COLO668 (cell line): Measurements from ENCODE around the gene ARHGAP15.

Experiments used
- DNase-seq: peaks from one replicate; lab custom pipeline; 2025; ENCODE audit not compliant: unreplicated experiment; lab: John Stamatoyannopoulos, UW

Gene ARHGAP15

DNA sequence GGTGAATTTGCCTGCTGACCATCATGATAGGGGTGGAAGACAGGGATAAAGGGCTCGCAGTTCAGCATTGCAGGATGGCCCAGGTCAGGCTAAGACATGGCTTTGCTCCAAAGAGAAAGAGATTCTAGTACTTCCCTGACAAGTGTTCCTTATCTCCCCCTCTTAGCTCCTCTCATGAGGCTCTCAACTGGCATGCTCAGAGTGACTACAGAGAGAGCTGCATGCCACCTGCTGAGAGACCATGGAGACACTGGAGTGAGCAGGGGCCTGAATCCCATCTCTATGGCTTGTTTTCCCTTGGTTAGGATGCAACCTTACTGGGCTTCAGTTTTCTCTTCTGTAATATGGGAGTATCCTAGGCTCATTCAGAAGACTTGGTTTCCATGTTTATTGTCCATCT lies 94.3 kb downstream of the ARHGAP15 start:
- DNase-seq, result no peak

DNA sequence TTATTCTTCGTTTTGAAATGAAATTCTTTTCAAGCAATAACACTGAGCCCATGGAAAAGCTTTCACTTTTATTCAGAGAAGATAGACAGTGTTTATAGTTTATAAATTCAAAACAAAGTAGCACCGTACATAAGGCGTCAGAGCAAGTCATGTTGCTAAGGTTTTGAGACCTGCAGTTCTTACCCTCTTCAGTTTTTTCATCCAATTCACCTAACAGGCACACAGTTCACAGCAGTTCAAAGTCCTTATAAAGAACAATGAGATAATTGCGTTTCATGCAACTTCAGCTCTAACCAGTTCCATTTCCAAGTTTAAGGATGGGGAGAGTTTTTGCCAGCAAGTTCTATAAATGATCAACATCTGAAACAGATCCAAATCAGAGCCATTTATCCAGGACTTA lies 96.7 kb downstream of the ARHGAP15 start:
- no peak for DNase-seq

DNA sequence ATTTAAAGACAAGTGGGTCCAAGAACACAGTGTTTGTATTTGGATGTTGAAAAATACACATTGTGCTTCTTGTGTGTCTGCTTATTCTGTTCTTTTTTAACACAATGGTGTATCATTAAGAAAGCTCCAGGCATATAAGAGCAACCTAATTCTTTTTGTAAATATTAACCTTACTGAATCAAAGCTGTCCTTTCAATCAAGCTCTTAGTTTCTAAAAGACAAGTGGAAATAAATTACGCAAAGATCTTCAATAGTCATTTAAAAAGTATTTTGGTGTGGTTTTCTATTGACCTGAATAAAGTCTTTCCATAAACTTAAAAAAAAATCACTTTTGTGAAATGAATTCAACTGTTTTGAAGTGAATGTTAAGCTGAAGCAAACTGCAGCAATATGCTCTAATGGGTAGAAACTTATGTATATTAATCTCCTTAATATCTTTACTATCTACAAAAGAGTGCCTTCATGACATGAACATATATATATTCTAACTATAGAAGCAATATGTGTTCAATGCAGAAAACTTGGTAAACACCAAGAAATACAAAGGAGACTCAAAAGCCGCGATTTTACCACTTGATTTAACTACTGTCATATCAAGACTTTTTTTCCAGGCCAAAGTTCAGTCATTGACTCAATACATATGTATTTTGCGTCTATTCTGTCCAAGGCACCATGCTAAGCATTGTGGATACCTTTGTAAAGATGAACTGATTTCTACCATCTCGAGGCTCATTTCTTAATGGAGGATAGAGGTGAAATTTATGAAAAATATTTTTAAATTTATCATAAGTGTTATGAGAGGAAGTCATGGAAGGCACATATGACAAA lies 97.7 kb downstream of the ARHGAP15 start:
- no peak for DNase-seq

- no peak for DNase-seq
These were observed 100.2 kb downstream of the ARHGAP15 start for GRCh38 chr2:143229411-143229810.

DNA sequence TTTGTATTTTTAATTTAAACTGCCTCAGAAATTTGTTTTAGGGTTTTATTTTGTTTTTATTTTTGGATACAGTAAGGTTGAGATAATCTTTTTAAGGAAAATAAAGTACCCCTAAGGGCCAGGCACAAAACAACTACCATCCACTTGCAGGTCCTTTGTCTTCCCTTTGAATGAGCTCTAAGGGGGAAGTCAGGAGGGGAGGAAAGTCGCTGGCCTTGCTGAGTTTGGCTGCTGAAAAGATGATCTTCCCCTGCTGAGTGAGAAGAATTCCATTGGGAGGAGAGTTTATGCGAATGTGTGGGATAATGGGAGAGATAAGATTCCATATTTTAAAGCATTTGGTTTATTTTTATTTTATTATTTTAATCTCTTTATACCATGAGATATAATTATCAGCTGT lies 100.7 kb downstream of the ARHGAP15 start:
- no peak for DNase-seq

DNA sequence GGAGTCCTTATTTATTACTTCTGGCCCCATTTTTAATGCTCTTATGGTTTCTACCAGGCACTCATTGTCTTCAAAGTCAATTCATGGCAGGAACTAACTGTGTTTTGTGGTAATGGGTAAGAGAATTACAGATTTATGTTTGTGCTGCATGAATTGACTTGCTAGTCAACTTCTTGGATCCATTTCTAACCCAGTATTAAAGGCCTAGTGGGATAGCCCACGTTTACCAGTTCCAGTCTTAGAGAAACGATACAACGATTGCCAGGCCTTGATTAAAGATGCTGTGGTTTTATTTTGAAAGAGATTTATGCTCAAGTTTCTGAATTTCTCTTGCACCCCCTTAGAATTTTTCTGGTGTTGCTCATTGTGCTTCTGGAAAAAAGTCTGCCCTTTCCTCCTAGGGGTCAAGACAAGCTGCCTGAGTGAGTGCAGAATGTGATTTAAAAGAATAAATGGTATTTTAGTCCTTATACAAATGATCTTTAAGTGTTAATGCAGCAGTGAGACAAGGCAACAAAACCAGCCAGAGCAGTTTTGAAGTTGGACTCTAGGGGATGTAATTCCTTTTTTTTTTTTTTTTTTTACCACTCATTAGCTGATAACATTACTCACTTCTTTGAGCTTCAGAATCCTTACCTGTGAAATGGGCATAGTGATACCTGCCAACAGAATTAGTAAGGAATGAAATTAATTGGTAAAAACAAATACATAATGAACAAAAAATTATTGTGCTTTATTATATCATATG lies 101.5 kb downstream of the ARHGAP15 start:
- no peak for DNase-seq

- no peak for DNase-seq
These were observed 102.0 kb downstream of the ARHGAP15 start for GRCh38 chr2:143231254-143231645.

GRCh38 chr2:143237146-143237777 lies 108.0 kb downstream of the ARHGAP15 start:
- DNase-seq, result no peak

DNA sequence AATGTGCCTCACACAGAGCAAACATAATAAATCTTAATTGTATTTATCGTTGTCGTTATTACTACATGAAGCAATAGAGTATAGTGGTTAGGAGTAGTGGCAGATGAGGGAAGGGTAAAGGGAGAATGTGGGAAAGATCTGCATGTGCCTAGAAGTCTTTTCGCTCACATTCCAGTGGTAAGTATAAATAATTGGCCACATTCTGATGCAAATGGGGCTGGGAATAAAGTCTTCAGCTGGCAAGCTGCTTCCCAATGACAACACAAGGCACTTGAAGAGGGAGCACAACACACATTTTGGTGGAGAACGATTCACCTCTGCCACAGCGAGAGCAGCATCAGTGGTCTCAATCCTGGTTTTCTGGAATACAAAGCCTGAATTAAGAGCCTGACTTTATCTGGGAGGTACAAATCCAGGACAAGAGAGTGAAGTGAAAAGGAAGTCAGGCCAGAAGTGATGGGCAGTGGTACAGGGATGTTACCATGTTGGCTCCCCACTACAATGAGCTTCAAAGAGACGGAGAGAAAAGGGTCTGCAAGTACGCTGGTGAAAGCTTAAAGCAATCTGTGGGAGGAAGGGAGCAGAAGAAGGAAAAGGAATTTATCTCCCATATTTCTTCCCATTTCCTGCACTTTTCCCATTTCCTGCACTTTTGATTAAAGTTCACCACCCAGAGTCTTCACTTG lies 112.3 kb downstream of the ARHGAP15 start:
- no peak for DNase-seq

GRCh38 chr2:143246246-143246645 lies 117.0 kb downstream of the ARHGAP15 start:
- DNase-seq, result no peak

GRCh38 chr2:143246815-143247744 lies 117.9 kb downstream of the ARHGAP15 start:
- DNase-seq, result no peak

GRCh38 chr2:143248631-143249030 lies 119.4 kb downstream of the ARHGAP15 start:
- no peak for DNase-seq

GRCh38 chr2:143251681-143252080 lies 122.5 kb downstream of the ARHGAP15 start:
- DNase-seq, result no peak

DNA sequence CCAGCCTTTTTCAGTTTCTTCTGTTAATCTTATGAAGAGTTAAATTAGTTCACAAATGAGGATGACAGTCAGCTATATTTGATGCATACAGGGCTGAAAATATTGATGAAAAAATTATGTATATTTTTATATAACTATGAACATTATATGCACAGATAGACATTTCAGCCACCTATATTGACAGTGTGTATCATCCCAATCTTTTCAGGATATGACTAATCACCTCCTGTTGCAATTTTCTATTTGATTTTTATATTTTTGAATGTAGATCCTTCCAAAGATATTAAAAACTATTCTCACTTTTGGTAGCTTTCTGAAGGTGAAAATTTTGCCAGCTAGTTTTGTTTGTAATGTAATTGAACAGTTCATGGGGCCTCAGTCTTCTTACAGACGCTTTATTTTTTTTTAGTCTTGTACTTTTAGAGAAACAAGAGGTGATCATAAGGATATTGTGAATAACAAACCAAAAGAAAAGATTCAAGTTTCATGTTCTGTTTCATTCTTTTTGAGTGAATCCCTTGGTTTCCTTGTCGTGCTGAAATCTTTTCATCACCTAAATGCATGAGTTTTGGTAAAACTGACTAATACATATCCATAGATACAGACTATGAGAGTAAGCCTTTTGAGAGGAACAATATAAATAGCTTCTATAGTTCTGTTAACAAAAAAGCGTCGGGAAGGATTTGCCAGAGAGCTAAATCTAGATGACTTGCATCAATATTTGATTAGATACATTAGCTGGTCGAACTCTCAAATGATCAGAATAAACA lies 123.1 kb downstream of the ARHGAP15 start:
- DNase-seq, result no peak

DNA sequence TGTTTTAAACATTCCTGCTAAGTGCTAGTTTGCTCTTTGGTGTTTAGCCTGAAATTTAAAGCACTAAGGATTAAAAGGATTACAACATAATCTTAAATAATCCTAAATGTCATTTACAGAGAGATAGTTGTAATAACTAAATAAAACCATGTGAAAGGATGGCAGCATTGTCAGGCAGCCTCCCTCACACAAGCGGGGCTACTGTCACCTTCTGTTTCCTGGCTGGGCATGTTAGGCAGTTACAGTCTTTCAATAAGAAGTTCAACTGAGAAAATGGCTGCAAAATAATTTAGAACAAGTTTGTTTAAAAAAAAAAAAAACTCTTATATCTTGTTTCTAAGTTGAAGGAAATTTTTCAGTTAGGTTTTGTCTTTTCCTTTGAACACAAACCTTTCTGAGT lies 124.9 kb downstream of the ARHGAP15 start:
- no peak for DNase-seq

DNA sequence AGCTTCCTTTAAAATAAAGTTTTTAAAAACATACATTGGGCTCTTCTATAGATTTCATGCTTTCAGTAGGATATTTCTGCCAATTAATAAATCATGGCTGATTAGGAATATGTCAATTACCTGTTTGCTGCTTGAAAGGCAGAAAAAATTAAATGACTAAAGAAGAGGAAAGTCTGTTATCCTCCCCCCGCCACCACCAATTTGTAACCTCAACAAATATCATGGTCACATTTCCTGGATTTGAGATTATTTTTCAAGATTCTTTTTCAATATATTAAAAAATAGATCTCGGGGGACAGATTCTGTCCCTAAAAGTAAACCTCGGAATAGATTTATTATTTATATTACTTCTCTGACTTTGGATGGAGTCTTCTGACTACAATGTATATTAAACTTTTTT lies 125.9 kb downstream of the ARHGAP15 start:
- no peak for DNase-seq

- no peak for DNase-seq
These were observed 126.7 kb downstream of the ARHGAP15 start for GRCh38 chr2:143255899-143256298.

DNA sequence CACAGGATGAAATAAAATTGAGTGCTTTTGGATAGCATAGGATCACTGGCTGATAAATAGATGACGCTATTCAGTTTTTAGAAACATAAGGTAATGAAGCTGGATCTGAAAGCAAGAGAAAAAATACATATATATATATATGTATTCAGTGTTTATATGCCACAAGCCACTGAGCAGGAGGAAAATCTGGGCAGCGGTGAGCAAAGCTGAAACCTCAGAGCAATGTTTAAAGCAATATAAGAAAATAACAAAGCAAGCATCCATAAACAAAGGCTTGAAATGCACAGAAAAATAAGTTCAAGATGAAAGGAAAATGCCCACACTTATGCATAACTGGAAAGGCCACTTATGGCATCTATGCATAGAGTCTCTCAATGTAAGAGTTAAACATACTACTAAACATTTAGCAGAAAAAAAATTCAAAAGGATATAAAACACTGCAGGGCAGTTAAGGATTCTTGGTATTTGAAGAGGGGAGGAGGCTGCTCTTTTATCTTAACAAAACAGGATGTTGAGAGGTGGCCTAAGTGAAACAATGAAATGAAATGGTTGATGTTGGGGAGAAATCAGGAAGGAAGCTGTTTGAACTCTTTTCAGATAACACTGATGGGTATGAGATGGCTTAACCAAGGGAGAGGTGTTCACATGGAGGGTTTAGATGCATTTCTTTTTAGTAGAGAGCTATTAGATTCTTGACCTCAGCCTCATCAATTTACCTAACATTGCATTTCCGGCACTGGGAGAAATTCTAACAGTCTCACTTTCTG lies 129.1 kb downstream of the ARHGAP15 start:
- DNase-seq, result no peak
